ENCODE measurements around the gene SH2D7. TPM values are rescaled to one million over a fixed set of nuclear protein-coding genes. Genes with fewer than 3 reads are reported as not detected.

Gene SH2D7
- total RNA-seq, 8 experiments from 2014 or later: 0.46 to 1.1 (median 0.76) TPM; not detected in 3

DNA sequence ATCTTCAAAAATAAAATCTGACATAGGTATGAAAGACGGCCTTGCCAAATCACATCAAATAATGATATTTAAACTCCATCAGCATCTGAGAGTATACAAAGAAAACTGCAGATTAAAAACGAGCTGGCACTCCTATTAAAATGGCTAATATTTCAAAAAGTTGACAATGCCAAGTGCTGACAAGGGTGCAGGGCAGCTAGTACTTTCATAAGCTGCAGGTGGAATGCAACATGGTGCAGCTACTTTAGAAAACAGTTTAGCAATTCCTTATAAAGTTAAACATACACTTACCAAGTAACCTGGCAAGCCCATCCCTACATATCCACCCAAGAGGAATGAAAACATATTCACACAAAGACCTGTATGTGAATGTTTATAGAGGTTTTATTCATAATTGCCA is 37.8 kb upstream of the SH2D7 start:
- 53 to 100% (median 63%) methylated on average over 1 to 2 of the region's 2 CpGs for WGBS, 10 experiments

DNA sequence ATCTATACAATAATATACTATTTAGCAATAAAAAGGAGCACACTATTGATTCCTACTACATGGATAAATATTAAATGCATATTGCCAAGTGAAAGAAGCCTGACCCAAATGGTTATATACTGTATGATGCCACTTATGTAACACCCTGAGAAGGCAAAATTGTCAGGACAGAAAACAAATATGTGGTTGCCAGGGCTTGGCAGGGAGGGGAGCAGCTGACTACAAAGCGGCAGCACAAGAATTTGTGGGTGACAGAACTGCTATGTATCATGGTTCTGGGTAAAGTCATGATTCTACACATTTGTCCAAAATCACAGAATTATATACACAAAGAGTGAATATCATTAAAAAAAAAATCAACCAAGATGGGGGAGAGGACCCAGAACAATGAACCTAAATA is 37.4 kb upstream of the SH2D7 start:
- no peak for ATAC-seq (replicated peaks in 6 of 8)
- 40 to 100% (median 100%) methylated on average over 1 of the region's 1 CpG; no CpG with 5 or more reads in 4 of the 10 experiments for WGBS, 10 experiments
- H3K4me3 ChIP-seq: no peak overlapping the region
- in situ Hi-C loops (cut with MboI; ENCODE audit: low pct_unique_long_range_greater_than_20kb in 2 of 9, low sequenced_read_pairs in 9 of 9, unreplicated experiment in 9 of 9): no loop called here
- H3K27ac ChIP-seq: no peak overlapping the region
- H3K4me1 ChIP-seq (replicated peaks in 1 of 2): peaks cover 0 to 4% of the 10 kb centered on the region in 2 donors

More for the DNA sequence above, 37.8 kb upstream of the SH2D7 start:
- ATAC-seq (replicated peaks in 6 of 8): no peak
- Histone ChIP-seq H3K4me3 (no peak overlapping the region), H3K4me1 (replicated peaks in 1 of 2) (peaks cover 0 to 5% of the 10 kb centered on the region in 2 donors), H3K27ac (no peak overlapping the region)
- in situ Hi-C loops (cut with MboI; ENCODE audit: low pct_unique_long_range_greater_than_20kb in 2 of 9, low sequenced_read_pairs in 9 of 9, unreplicated experiment in 9 of 9): no loop called here

DNA sequence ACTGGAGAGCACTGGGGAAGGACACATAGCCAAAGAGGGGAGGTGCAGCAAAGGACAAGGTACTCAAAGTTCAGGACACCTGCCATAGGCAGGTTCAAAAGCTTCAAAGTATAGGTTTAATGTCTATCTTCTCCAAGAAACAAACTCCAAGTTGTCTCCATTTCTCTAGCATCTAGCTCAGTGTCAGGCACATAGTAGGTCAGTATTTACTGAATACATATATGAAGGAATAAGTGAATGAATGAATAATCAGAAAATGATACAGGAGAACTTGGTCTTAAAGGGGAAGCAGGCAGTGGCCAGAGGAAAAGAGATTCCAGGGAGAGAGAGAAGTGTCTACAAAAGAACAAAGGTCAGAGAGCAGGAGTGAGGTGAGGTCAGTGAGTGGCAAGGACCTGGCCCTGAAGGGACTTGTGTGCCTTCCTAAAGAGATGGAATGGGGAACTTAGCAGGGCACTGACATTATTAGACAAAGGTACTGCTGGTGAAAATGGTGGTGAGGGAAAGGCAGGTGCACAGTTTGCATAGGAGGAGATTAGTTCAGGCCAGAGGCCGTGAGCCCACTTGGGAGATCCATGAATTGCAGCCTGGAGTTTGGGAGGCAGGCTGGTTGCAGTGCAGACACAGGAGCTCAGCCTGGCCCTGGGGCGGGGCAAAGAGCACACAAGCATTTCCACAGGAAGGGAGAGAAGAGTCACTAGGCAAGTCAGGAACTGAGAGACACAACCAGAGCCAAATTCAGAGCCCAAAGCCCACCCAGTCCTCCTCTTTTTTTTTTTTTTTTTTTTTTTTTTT is 36.2 kb upstream of the SH2D7 start:
- no peak overlapping the region for H3K27ac ChIP-seq
- whole genome bisulfite sequencing, 10 experiments: 0 to 43% (median 24%) methylated on average over 1 to 2 of the region's 2 CpGs; no CpG with 5 or more reads in 6 of the 10 experiments
- H3K4me3 ChIP-seq: no peak overlapping the region
- peak in 3 of 8 experiments; percentile 82 to 86 (median 84) for ATAC-seq (replicated peaks in 6 of 8)
- H3K4me1 ChIP-seq (replicated peaks in 1 of 2): no peaks in the 10 kb centered on the region
- in situ Hi-C loops (cut with MboI; ENCODE audit: low pct_unique_long_range_greater_than_20kb in 2 of 9, low sequenced_read_pairs in 9 of 9, unreplicated experiment in 9 of 9): no loop called here

DNA sequence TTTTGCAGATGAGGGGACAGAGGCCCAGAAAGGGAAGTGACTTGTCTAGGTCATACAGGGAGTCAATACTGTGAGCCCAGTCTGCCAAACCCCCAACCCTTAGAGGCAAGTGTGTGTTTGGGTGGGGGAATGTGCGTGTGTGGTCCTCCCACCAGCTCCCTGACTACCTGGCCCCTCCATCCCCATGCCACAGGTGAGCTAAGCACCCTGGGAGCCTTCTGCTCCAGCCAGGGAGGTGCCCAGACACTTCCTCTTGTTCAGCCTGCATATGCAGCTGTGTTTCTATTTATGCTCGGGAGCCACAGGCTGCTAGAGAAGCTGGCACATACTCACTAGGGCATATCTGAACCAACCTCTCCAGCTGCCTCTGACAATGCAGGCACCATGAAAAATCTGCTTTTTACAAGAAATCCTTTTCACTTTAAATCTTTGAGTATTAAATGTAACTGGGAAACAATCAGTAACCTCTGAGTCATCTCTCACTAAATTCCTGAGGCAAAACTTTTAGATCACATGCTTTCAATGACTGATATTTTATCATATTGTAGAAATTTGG is 35.6 kb upstream of the SH2D7 start:
- H3K4me1 ChIP-seq (replicated peaks in 1 of 2): peaks cover 0 to 1% of the 10 kb centered on the region in 2 donors
- in situ Hi-C loops (cut with MboI; ENCODE audit: low pct_unique_long_range_greater_than_20kb in 2 of 9, low sequenced_read_pairs in 9 of 9, unreplicated experiment in 9 of 9): no loop called here
- H3K27ac ChIP-seq: no peak overlapping the region
- ATAC-seq (replicated peaks in 6 of 8): peak in 4 of 8 experiments; percentile 20 to 92 (median 78)
- WGBS, 10 experiments: 0 to 100% (median 39%) methylated on average over 1 of the region's 2 CpGs; no CpG with 5 or more reads in 6 of the 10 experiments
- no peak overlapping the region for H3K4me3 ChIP-seq

DNA sequence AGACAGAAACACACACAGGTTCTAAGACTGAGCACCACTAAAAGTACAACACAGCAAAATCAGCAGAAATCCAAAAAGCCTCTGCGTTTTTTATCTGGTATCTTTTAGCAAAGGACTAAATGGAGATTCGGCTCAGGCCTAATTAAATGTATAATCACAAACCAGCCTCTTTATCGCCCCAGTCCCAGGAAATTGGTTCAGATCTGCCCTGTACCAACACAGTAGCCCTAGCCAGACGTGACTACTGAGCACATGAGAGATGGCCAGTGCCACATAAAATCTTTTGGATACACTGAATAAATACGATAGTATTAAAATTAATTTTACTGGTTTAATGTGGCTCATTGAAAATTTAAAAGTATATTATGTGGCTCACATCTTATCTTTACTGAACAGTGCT is 34.6 kb upstream of the SH2D7 start:
- no peak overlapping the region for H3K27ac ChIP-seq
- in situ Hi-C loops (cut with MboI; ENCODE audit: low pct_unique_long_range_greater_than_20kb in 2 of 9, low sequenced_read_pairs in 9 of 9, unreplicated experiment in 9 of 9): no loop called here
- no peak for ATAC-seq (replicated peaks in 6 of 8)
- peaks cover 0 to 5% of the 10 kb centered on the region in 2 donors for H3K4me1 ChIP-seq (replicated peaks in 1 of 2)
- H3K4me3 ChIP-seq: no peak overlapping the region
- 50 to 100% (median 90%) methylated on average over 1 to 5 of the region's 5 CpGs for WGBS, 10 experiments

DNA sequence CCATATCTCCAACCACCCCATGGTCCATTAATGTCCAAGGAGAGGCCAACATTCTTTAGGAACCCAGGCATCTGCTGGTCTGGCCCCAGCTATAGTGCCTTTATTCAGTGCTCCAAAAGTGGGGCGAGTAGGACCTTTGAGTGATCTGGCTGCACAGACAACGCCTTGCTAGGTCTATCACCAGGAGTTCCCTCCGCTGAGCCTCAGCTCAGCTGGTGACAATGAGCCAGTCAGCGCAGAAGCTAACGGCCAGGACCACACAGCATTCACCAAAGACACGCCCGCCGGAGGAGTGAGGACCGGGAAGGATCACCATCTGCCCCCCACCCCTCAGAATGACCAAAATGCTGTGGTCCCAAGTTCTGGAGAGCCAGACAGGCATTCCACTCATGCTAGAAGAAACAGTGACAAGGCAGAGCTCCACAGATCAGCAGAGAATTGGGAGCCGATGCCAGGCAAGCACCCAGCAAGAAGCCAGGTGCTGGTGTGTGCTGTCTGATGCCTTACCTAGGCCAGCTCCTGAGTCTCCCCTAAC is 33.9 kb upstream of the SH2D7 start:
- no peak overlapping the region for H3K27ac ChIP-seq
- in situ Hi-C loops (cut with MboI; ENCODE audit: low pct_unique_long_range_greater_than_20kb in 2 of 9, low sequenced_read_pairs in 9 of 9, unreplicated experiment in 9 of 9): no loop called here
- peaks cover 0 to 5% of the 10 kb centered on the region in 2 donors for H3K4me1 ChIP-seq (replicated peaks in 1 of 2)
- no peak for ATAC-seq (replicated peaks in 6 of 8)
- no peak overlapping the region for H3K4me3 ChIP-seq
- 40 to 100% (median 85%) methylated on average over 1 to 4 of the region's 10 CpGs; no CpG with 5 or more reads in 4 of the 10 experiments for whole genome bisulfite sequencing, 10 experiments

DNA sequence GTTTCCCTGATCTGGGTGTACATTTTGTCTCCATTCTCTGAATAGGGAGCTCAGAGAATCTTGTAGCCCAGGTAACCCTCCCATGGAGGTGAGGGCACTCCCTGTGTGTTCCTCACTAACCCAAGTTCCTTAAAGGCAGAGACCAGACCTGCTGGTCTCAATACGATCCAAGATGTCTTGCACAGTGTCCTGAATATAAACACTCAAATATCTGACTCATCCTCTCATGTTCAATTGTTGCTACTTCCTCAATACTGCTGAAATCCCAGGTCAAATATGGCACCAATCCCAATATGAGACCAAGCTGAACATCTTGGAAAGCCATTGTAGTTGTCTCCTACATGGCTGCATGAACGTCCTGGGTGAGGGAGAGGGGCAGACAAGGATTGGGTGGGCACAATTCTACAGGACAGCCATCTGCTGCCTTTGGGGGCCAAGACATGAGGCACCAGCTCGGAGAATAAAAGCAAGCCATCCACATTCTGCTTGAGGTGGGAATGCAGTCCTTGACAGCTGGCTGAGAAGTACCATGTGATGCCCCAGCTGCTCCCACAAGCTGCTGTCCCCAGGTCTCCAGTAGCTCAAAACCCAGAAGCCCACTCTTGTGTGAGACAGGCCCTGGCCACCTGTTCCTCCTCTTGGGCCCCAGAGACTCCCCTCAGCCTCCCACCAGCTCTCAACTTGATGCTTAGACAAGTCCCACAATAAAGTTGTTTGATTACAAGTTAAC is 33.1 kb upstream of the SH2D7 start:
- ATAC-seq (replicated peaks in 6 of 8): no peak
- 22 to 100% (median 100%) methylated on average over 1 to 3 of the region's 3 CpGs; no CpG with 5 or more reads in 5 of the 10 experiments for WGBS, 10 experiments

DNA sequence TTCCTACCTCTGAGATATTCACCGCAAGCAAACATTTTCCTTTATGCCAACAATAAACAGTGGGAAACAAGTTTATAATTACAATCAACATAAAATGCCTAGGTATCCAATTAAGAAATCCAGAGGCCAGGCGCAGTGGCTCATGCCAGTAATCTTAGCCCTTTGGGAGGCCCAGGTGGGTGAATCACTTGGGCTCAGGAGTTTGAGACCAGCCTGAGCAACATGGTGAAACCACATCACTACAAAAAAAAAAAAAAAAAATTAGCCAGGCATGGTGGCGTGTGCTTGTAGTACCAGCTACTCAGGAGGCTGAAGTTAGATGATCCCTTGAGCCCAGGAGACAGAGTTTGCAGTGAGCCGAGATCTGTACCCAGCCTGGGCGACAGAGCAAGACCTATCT is 32.1 kb upstream of the SH2D7 start:
- no peak overlapping the region for H3K27ac ChIP-seq
- 92 to 100% (median 100%) methylated on average over 1 to 5 of the region's 5 CpGs; no CpG with 5 or more reads in 2 of the 10 experiments for WGBS, 10 experiments
- no peak overlapping the region for H3K4me3 ChIP-seq
- in situ Hi-C loops (cut with MboI; ENCODE audit: low pct_unique_long_range_greater_than_20kb in 2 of 9, low sequenced_read_pairs in 9 of 9, unreplicated experiment in 9 of 9): no loop called here
- no peak for ATAC-seq (replicated peaks in 6 of 8)
- peaks cover 0 to 5% of the 10 kb centered on the region in 2 donors for H3K4me1 ChIP-seq (replicated peaks in 1 of 2)

More for the DNA sequence above, 33.1 kb upstream of the SH2D7 start:
- H3K4me1 ChIP-seq (replicated peaks in 1 of 2): peaks cover 0 to 5% of the 10 kb centered on the region in 2 donors
- H3K27ac ChIP-seq: no peak overlapping the region
- in situ Hi-C loops (cut with MboI; ENCODE audit: low pct_unique_long_range_greater_than_20kb in 2 of 9, low sequenced_read_pairs in 9 of 9, unreplicated experiment in 9 of 9): no loop called here
- no peak overlapping the region for H3K4me3 ChIP-seq

DNA sequence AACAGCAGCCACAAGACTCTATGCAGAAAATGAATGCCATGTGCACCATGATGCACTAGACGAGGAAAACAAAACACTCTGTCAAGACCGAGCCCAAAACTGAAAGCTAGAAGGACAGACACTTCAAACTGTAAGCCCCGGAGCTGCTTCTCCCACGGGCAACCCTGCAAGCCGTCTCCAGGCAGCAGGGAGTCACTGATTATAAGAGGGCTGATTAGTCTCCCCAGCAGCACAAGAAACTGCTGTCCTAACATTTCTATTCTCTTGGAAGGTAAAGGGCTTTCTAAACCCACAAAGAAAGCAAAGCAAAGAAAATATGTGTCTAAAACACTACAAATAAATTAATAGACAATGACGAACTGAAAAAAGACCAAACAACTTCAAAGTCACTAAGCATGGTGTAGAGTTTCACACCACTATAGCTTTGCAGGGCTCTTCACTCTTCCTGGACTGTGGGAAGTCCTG is 30.4 kb upstream of the SH2D7 start:
- H3K4me1 ChIP-seq (replicated peaks in 1 of 2): peaks cover 0 to 12% of the 10 kb centered on the region in 2 donors
- in situ Hi-C loops (cut with MboI; ENCODE audit: low pct_unique_long_range_greater_than_20kb in 2 of 9, low sequenced_read_pairs in 9 of 9, unreplicated experiment in 9 of 9): no loop called here
- WGBS, 10 experiments: 0 to 50% (median 9%) methylated on average over 1 to 6 of the region's 6 CpGs
- ATAC-seq (replicated peaks in 6 of 8): peak in 7 of 8 experiments; percentile 28 to 89 (median 61)
- H3K4me3 ChIP-seq: no peak overlapping the region
- no peak overlapping the region for H3K27ac ChIP-seq

DNA sequence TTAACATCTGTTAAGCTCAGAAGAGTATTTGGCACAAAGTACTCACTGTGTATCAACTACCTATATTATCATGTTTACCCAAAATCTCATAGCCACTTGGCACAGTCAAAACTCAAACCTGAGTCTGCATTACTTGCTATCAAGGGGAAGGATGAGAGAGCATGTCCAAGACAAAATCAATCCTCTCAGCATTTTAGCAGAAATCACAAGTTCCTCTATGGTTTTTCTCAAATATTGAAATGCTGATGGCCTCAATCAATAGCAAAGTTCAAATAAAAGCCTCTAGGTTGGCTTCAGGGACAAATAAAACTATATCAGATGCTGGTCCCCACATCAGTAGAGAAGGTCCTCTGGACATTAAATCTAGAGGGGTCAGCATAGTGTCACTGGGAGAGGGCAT is 29.1 kb upstream of the SH2D7 start:
- no peak overlapping the region for H3K27ac ChIP-seq
- in situ Hi-C loops (cut with MboI; ENCODE audit: low pct_unique_long_range_greater_than_20kb in 2 of 9, low sequenced_read_pairs in 9 of 9, unreplicated experiment in 9 of 9): no loop called here
- no peak overlapping the region for H3K4me3 ChIP-seq
- no peak for ATAC-seq (replicated peaks in 6 of 8)
- peaks cover 4 to 17% of the 10 kb centered on the region in 2 donors for H3K4me1 ChIP-seq (replicated peaks in 1 of 2)

DNA sequence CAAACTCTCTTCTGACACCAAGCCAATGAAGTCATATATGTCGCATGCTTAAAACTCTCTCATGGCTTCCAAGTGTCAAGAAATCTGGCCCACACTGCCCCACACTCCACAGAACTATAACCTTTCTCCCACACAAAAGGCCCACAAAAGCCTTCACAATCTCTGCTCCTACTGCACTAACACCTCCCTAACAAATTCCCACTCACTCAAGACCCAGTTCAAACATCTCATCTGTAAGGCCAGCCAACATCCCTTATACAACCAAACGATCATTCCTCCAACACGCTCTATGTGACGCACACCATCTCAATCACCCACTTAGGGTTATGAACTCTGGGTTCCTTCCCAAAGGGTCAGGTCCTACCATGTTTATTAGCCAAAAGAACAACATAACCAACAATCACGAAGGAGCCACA is 28.4 kb upstream of the SH2D7 start:
- in situ Hi-C loops (cut with MboI; ENCODE audit: low pct_unique_long_range_greater_than_20kb in 2 of 9, low sequenced_read_pairs in 9 of 9, unreplicated experiment in 9 of 9): no loop called here
- Histone ChIP-seq H3K4me3 (no peak overlapping the region), H3K27ac (no peak overlapping the region), H3K4me1 (replicated peaks in 1 of 2) (peaks cover 9 to 25% of the 10 kb centered on the region in 2 donors)
- no peak for ATAC-seq (replicated peaks in 6 of 8)
- WGBS, 10 experiments: 34 to 100% (median 87%) methylated on average over 1 to 5 of the region's 5 CpGs; no CpG with 5 or more reads in 2 of the 10 experiments

DNA sequence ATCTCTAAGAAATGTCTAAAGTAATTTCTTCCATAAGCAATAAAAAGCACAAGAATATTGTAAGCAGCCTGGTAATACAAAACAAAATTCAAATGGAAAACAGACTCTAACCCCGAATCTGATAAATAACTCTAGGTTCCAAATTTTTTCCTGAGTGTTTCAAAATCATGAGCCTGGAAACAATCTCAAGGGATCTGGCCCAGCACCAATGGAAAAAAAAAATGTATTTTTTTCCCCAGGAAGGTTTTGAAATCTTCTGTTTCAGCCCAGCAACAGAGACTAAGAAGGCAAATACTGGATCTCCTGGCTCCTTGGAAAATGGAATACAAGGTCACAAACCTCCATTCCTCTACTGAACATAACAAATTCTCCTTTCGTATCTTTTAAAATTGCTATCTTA is 27.8 kb upstream of the SH2D7 start:
- H3K4me1 ChIP-seq (replicated peaks in 1 of 2): peaks cover 9 to 27% of the 10 kb centered on the region in 2 donors

More for the DNA sequence above, 27.8 kb upstream of the SH2D7 start:
- in situ Hi-C loops (cut with MboI; ENCODE audit: low pct_unique_long_range_greater_than_20kb in 2 of 9, low sequenced_read_pairs in 9 of 9, unreplicated experiment in 9 of 9): no loop called here
- no peak for ATAC-seq (replicated peaks in 6 of 8)
- Histone ChIP-seq H3K4me3 (no peak overlapping the region), H3K27ac (no peak overlapping the region)
- 0 to 100% (median 80%) methylated on average over 1 to 2 of the region's 2 CpGs; no CpG with 5 or more reads in 1 of the 10 experiments for WGBS, 10 experiments
